MM.1S (cell line): ENCODE data around the gene AURKB.

Experiments used
- DNase-seq: peaks from one replicate; pipeline ENCODE4 v3.0.0-alpha.2; 2015
- H2AFZ ChIP-seq: fragments of 300-600 bp; sonication (generic); 2 replicates; pipeline ENCODE4 v1.6.0; 2016; ENCODE audit warnings: antibody characterized with exemption, low read length
- H3F3A ChIP-seq: fragments of 300-600 bp; sonication (generic); 2 replicates; pipeline ENCODE4 v1.6.1; 2016; ENCODE audit warnings: mild to moderate bottlenecking, antibody characterized with exemption, low read length, moderate library complexity, mixed read lengths; ENCODE audit not compliant: insufficient read depth
- H3K27ac ChIP-seq: fragments of 300-600 bp; sonication (generic); 2 replicates; pipeline ENCODE4 v1.5.1; 2016; ENCODE audit warnings: mild to moderate bottlenecking, low read length
- H3K27me3 ChIP-seq: fragments of 300-600 bp; sonication (generic); replicated peaks from 2 replicates; pipeline ENCODE4 v1.6.0; 2016; ENCODE audit warnings: low read length; ENCODE audit not compliant: insufficient read depth
- H3K36me3 ChIP-seq: fragments of 300-600 bp; sonication (generic); replicated peaks from 2 replicates; pipeline ENCODE4 v1.6.1; 2016; ENCODE audit warnings: mild to moderate bottlenecking, low read length, mixed read lengths; ENCODE audit not compliant: insufficient read depth
- H3K4me1 ChIP-seq: fragments of 300-600 bp; sonication (generic); 2 replicates; pipeline ENCODE4 v1.6.1; 2016; ENCODE audit warnings: low read length, mixed read lengths
- H3K4me2 ChIP-seq: fragments of 300-600 bp; sonication (generic); 2 replicates; pipeline ENCODE4 v1.6.0; 2016; ENCODE audit warnings: low read depth, low read length
- H3K4me3 ChIP-seq: fragments of 300-600 bp; sonication (generic); 2 replicates; pipeline ENCODE4 v1.5.1; 2016; ENCODE audit warnings: low read length, mixed read lengths
- H3K79me2 ChIP-seq: fragments of 300-600 bp; sonication (generic); 2 replicates; pipeline ENCODE4 v1.6.1; 2016; ENCODE audit warnings: mixed run types, low read length, mixed read lengths
- H3K9ac ChIP-seq: fragments of 300-600 bp; sonication (generic); 2 replicates; pipeline ENCODE4 v1.6.1; 2016; ENCODE audit warnings: low read length, mixed read lengths
- H3K9me2 ChIP-seq: fragments of 300-600 bp; sonication (generic); replicated peaks from 2 replicates; pipeline ENCODE4 v1.6.1; 2016; ENCODE audit warnings: mild to moderate bottlenecking, low read length, mixed read lengths; ENCODE audit not compliant: insufficient read depth
- H3K9me3 ChIP-seq: fragments of 300-600 bp; sonication (generic); replicated peaks from 2 replicates; pipeline ENCODE4 v1.6.1; 2016; ENCODE audit warnings: mild to moderate bottlenecking, low read length, mixed read lengths; ENCODE audit not compliant: insufficient read depth
- H4K20me1 ChIP-seq: fragments of 300-600 bp; sonication (generic); 2 replicates; pipeline ENCODE4 v1.6.1; 2016; ENCODE audit warnings: mild to moderate bottlenecking, low read length, moderate library complexity, mixed read lengths; ENCODE audit not compliant: insufficient read depth
- EZH2 ChIP-seq: fragments of 300-600 bp; sonication (generic); optimal IDR thresholded peaks from 2 replicates; pipeline ENCODE3; 2017; ENCODE audit warnings: low read depth, mild to moderate bottlenecking, antibody characterized with exemption, low read length, mixed read lengths
- EZH2phosphoT487 ChIP-seq: fragments of 300-600 bp; sonication (generic); IDR thresholded peaks from 2 replicates; pipeline ENCODE4 v1.6.1; 2018; ENCODE audit warnings: antibody characterized with exemption, low read length
- TF ChIP-seq, protein P1 (sequence below): fragments of 300-600 bp; sonication (generic); IDR thresholded peaks from 2 replicates; pipeline ENCODE4 v1.5.1; 2016; ENCODE audit warnings: antibody characterized with exemption, low read length, mixed read lengths

Gene AURKB

DNA sequence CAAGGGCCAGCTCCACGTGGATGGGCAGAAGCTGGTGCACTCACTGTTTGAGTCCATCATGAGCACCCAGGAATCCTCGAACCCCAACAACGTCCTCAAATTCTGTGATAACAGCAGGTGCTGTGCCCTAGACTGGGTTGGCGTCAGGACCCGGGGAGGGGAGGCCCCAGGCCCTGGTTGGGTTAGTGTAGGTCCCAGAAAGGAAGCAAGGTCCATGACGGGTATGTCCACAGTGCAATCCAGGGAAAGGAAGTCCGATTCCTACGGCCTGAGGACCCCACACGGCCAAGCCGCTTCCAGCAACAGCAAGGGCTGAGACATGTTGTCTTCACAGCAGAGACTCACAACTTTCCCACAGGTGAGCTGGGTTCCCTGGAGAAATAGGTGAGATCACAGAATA, 45.9 kb upstream of the AURKB start:
- TF ChIP-seq, protein P1, sequence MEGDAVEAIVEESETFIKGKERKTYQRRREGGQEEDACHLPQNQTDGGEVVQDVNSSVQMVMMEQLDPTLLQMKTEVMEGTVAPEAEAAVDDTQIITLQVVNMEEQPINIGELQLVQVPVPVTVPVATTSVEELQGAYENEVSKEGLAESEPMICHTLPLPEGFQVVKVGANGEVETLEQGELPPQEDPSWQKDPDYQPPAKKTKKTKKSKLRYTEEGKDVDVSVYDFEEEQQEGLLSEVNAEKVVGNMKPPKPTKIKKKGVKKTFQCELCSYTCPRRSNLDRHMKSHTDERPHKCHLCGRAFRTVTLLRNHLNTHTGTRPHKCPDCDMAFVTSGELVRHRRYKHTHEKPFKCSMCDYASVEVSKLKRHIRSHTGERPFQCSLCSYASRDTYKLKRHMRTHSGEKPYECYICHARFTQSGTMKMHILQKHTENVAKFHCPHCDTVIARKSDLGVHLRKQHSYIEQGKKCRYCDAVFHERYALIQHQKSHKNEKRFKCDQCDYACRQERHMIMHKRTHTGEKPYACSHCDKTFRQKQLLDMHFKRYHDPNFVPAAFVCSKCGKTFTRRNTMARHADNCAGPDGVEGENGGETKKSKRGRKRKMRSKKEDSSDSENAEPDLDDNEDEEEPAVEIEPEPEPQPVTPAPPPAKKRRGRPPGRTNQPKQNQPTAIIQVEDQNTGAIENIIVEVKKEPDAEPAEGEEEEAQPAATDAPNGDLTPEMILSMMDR: no peak
- TF ChIP-seq EZH2: no peak

DNA sequence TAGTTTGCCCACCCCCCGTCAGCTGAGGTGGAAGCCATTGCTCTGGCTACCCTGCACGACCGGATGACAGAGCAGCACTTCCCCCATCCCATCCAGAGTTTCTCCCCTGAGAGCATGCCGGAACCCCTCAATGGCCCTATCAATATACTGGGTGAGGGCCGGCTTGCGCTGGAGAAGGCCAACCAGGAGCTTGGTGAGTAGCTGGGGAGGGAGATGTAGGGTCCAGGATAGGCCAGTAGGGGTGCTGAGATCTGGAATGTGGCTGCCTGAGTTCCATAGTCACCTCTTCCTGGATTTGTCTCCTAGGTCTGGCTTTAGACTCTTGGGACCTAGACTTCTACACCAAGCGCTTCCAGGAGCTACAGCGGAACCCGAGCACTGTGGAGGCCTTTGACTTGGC, 45.1 kb upstream of the AURKB start:
- Histone ChIP-seq H3K27me3 (no peaks in the 10 kb centered on the region), H3K36me3 (peaks cover 8% of the 10 kb centered on the region; the same call in 1 of the 2 replicates), H3K27ac (no peak overlapping the region), H3K4me2 (no peak overlapping the region), H3K4me3 (no peak overlapping the region), H3K9me2 (no peaks in the 10 kb centered on the region), H3K9ac (no peak overlapping the region), H3K4me1 (peaks cover 1% of the 10 kb centered on the region; the same call in 1 of the 2 replicates), H3F3A (no peaks in the 10 kb centered on the region), H3K79me2 (peaks cover 24% of the 10 kb centered on the region), H3K9me3 (no peaks in the 10 kb centered on the region), H4K20me1 (no peaks in the 10 kb centered on the region), H2AFZ (no peak overlapping the region)
- TF ChIP-seq EZH2phosphoT487: no peak
- TF ChIP-seq, protein P1: no peak
- TF ChIP-seq EZH2: no peak
- DNase-seq: no peak

More for the DNA sequence above, 45.9 kb upstream of the AURKB start:
- Histone ChIP-seq H3K79me2 (peaks cover 16% of the 10 kb centered on the region), H2AFZ (no peak overlapping the region), H4K20me1 (no peaks in the 10 kb centered on the region), H3K36me3 (peaks cover 8% of the 10 kb centered on the region; the same call in 1 of the 2 replicates), H3K4me2 (no peak overlapping the region), H3K9ac (no peak overlapping the region), H3K4me1 (no peaks in the 10 kb centered on the region), H3K4me3 (no peak overlapping the region), H3K27me3 (no peaks in the 10 kb centered on the region), H3K9me2 (no peaks in the 10 kb centered on the region), H3K9me3 (no peaks in the 10 kb centered on the region), H3F3A (no peaks in the 10 kb centered on the region), H3K27ac (no peak overlapping the region)
- DNase-seq: no peak

DNA sequence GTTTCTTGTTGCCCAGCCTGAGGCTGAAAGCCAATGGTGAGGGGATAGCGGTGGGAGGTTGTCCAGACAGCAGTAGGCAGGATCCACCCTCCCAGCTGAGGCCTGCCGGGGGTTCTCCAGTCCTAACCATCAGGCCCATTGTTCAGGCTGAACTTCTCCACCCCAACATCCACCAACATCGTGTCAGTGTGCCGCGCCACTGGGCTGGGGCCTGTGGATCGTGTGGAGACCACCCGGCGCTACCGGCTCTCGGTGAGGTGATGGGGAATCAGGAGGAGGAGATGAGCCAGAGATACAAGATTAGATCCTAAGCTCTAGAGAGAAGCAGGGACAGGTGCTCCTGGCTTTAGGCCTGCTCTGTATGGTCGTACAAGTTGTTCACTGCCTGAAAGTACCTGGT, 44.5 kb upstream of the AURKB start:
- no peak for DNase-seq
- Histone ChIP-seq H3K4me2 (no peak overlapping the region), H3K4me3 (no peak overlapping the region), H3K79me2 (peaks cover 30% of the 10 kb centered on the region), H3K9ac (no peak overlapping the region), H3K9me2 (no peaks in the 10 kb centered on the region), H3K36me3 (peaks cover 8% of the 10 kb centered on the region; the same call in 1 of the 2 replicates), H2AFZ (no peak overlapping the region), H3K27ac (no peak overlapping the region), H3K4me1 (peaks cover 8% of the 10 kb centered on the region), H3K9me3 (no peaks in the 10 kb centered on the region), H3F3A (no peaks in the 10 kb centered on the region), H3K27me3 (no peaks in the 10 kb centered on the region), H4K20me1 (no peaks in the 10 kb centered on the region)
- TF ChIP-seq EZH2 (no peak), EZH2phosphoT487 (no peak)
- TF ChIP-seq, protein P1: no peak
